NCI-H82 (cell line): ENCODE data around the gene GSTT4.
"Not testable (repeated sequence)": the region's sequence is repeated elsewhere in the genome, so short reads cannot be mapped to it uniquely, and the experiment has no call there.

Source experiments
- DNase-seq: peaks from one replicate; lab custom pipeline; 2025; lab: John Stamatoyannopoulos, UW

The GSTT4 gene

GRCh38 chr22:24005201-24005600 is at the start of gene GSTT4:
Gene GSTT4 (minus strand): TSS chr22:24005453. CDS start chr22:24005356, 97 bp downstream.
- no peak for DNase-seq

- DNase-seq, result no peak
Measured at GRCh38 chr22:24054356-24054755, 49.1 kb upstream of the GSTT4 start.

- DNase-seq, result no peak
Measured at GRCh38 chr22:24053481-24054226, 48.4 kb upstream of the GSTT4 start.

- no peak for DNase-seq
Measured at GRCh38 chr22:24051568-24051967, 46.3 kb upstream of the GSTT4 start.

GRCh38 chr22:24051028-24051427 is 45.8 kb upstream of the GSTT4 start:
- DNase-seq, result no peak

GRCh38 chr22:24049978-24050377 is 44.7 kb upstream of the GSTT4 start:
- DNase-seq, result no peak

- no peak for DNase-seq
Measured at GRCh38 chr22:24049211-24049610, 44.0 kb upstream of the GSTT4 start.

- DNase-seq, result no peak
Measured at GRCh38 chr22:24046024-24046423, 40.8 kb upstream of the GSTT4 start.

- no peak for DNase-seq
Measured at GRCh38 chr22:24043958-24044357, 38.7 kb upstream of the GSTT4 start.

GRCh38 chr22:24043465-24043864 is 38.2 kb upstream of the GSTT4 start:
- DNase-seq, result not testable (repeated sequence)

- no peak for DNase-seq
Measured at GRCh38 chr22:24040946-24041345, 35.7 kb upstream of the GSTT4 start.

GRCh38 chr22:24039046-24039445 is 33.8 kb upstream of the GSTT4 start:
- DNase-seq, result no peak

- DNase-seq, result no peak
Measured at GRCh38 chr22:24037851-24038765, 32.9 kb upstream of the GSTT4 start.

GRCh38 chr22:24035296-24035695 is 30.0 kb upstream of the GSTT4 start:
- no peak for DNase-seq

- DNase-seq, result no peak
Measured at GRCh38 chr22:24033731-24034130, 28.5 kb upstream of the GSTT4 start.

GRCh38 chr22:24030186-24030702 is 25.0 kb upstream of the GSTT4 start:
- peak; percentile 21 for DNase-seq

GRCh38 chr22:24029304-24029703 is 24.1 kb upstream of the GSTT4 start:
- no peak for DNase-seq

- DNase-seq, result no peak
Measured at GRCh38 chr22:24028533-24028932, 23.3 kb upstream of the GSTT4 start.

- no peak for DNase-seq
Measured at GRCh38 chr22:24027991-24028390, 22.7 kb upstream of the GSTT4 start.

GRCh38 chr22:24027389-24027975 is 22.2 kb upstream of the GSTT4 start:
- peak; percentile 18 for DNase-seq

- DNase-seq, result no peak
Measured at GRCh38 chr22:24026733-24027132, 21.5 kb upstream of the GSTT4 start.

GRCh38 chr22:24026056-24026455 is 20.8 kb upstream of the GSTT4 start:
- DNase-seq, result no peak
